Ramos (cell line): ENCODE results near the gene TWIST1.

Source experiments
- in situ Hi-C: fragments of 300-500 bp; cut with MboI; formaldehyde crosslinking; loops from one replicate; pipeline ENCODE4 v1.14.3; 2022; ENCODE audit warnings: low sequenced_read_pairs; ENCODE audit not compliant: unreplicated experiment

TWIST1 gene

DNA sequence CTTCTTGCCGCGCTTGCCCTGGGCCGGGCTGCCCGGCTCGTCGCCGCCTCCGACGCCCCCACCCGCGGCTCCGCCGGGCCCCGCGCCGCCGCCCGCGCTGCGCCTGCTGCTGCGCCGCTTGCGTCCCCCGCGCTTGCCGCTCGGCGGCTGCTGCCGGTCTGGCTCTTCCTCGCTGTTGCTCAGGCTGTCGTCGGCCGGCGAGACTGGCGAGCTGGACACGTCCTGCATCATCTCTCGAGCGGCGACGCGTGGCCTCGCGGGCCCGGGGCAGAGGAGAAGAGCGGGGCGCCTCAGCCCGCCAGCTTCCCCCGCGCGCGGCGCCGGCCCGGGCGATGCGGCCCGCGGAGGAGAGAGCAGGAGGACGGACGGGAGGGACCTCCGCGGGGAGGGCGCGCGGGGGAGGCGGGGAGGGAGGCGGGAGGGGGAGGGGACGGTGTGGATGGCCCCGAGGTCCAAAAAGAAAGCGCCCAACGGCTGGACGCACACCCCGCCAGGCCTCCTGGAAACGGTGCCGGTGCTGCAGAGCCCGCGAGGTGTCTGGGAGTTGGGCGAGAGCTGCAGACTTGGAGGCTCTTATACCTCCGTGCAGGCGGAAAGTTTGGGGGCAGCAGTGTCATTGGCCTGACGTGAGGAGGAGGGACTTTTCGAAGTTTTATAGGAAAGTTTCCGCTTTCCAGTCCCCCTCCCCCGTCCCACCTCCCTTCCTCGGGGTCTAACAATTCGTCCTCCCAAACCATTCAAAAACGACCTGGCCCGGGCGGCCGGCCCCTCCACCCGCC is at the start of gene TWIST1:
TWIST1 (minus strand) TSS at position 546 of the 779 bp plus-strand sequence; CDS start at position 231, 315 bp downstream.
- in situ Hi-C loops = no loop called here

DNA sequence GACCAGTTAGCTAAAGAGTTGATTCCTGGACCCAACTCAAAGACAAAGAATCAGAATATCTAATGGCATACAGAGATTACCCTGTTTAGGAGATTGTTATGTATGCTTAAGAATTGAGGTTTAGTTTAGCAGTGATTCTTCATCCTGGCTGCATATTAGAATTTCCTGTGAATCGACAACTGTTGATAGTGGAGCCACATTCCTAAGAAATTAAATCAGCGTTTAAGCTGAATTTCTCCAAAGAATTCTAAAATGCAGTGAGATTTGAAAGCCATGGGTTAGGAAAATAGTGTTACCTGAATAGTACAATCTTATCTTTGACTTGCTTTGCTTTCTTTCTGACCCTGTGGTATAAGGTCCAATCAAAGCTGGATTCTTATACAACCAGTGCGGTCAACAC is 44.2 kb upstream of the TWIST1 start:
- in situ Hi-C loops = no loop called here

DNA sequence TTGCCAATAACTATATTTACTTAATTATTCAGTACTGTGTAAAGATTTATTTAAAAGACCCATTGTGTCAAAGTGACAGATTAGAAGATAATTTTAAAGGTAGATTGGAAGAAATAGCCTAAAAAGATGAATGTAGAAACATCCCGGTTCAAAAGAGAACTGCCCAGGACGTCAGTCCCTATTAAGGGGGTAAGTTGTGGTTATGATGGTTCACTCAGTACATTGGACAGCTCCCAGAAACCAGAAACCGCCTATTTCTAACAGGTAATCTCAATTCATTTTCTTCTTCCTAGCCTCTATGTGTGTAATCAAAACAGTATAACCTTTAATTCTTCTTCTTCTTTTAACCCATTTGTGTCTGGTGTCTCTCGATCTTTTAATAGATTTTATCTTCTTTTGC is 29.3 kb upstream of the TWIST1 start:
- in situ Hi-C loops = no loop called here

DNA sequence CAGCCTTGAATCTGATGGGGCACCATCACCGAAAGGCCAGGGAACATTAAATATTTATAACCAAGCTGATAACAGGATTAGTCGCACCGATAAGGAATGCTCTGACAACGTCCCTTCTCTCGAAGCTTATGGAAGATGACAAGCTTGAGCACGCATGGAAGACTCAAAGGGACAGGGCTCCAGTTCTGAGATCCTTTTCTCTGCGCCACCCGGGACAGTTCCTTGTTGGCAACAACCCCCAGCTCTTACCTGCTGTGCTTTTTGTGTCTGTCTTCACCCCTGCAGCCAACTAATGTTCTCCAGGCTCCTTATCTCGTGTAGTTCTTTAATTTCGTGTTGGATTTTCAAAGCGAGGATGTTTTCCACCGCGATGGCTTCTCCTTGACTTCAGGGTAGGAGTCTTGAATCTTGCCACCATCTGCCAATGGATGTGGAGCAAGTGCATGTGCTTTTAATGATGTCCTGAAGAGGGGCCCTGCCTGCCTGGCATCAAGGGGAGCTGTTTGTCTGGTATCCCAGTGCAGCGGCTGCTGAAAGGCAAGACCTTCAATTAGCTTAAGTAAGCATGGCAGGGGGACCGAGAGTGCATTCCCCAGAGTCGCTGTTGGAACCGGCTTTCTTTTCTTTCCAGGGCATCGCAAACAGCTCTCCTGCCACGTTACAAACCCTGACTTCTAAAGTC is 28.1 kb upstream of the TWIST1 start:
- in situ Hi-C loops = no loop called here

DNA sequence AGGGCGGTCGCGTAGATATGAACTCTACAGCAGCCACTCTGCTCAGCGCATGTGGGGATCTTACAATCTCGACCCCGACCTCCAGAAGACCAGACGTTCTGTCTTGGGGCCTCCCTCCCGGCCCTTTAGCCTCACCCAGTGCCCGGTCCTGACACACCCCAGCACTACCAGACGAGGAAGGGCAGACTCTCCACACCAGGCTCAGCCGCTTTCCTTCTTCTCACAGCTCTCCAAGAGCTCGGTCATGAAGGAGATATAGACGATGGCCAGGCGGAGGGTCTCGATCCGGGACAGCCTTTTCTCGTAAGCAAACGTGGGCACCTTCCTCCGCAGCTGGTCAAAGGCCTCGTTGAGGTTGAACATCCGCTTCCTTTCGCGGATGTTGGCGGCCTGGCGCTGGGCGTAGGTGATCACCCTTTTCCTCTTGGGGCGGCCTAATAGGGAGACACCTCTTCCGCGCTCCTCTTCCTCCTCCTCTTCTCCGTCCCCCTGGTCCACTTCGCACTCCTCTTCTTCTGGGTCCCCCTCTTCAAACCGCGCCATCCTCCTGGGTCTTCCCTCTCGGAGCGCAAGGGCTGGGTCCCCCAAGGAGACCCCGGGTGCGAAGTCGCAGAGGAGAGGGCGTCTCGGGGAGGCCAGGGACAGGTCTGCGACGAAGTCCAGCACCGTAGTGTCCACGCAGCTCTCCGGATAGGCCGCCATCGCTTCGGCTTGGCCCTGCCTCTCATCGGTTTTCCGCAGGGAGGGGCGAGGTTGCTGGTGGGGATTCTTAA is 27.4 kb upstream of the TWIST1 start, which contains the start of gene FERD3L:
FERD3L (minus strand) TSS at position 761 of the 773 bp plus-strand sequence; CDS start at position 702, 59 bp downstream.
- in situ Hi-C loops = no loop called here

DNA sequence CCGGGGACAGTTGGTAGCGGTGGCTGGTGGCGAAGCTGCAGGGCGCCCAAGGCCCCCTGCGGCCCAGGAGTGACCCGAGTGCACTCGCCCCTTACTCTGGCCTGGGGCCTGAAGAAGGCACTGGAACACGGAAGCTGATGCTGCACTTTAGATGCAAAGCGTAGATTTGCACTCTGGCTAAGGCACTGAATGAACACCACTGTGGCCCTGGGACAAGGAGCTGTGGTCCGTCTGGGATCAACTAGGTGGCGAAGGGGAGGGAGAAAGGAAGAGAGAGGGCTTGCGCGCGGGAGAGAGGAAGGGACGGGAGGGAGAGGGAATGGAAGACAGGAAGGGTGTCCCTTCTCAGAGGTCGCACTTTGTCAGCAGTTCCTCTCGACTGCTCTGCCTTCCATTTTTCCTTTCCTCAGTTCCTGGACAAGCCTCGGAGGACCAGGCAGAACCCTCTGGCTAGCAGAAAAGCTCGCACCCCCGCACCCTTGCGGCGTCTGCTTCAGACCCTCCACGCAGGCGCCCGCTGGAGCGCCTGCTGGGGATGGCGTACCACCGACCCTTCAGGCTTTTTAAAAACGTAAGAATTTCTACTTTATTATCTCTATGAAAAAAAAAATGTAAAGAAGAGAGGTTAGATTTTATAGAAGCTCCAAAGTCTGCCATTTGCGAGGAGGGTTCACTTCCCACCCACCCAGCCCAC is 26.6 kb upstream of the TWIST1 start:
- in situ Hi-C loops = no loop called here

DNA sequence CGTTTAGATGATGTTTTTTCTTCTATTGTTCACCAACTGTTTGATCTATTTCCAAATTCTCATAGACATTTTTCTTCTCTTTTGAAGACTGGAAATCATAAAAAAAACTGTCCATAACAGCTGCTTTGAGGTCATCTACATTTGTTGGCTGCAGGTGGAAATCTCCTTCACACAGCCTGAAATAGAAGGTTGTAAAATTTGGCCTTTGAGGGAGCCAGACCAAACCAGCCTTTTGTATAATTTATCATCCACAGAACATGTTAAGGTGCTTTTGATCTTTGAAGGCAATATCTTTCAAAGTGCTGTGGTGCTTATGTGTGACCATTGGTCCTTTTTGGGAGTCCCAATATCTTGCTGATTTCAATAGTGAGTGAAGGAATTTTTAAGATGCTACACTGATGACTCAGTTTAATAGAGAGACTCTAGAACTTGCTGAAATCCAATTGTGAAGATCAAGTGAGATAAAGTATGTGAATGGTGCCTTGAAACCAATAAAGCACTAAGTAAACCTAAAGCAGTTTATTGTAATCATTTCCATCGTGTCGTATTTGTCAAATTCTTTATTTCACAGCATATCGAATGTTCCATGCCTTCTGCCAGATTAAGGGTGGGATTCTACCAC is 22.4 kb upstream of the TWIST1 start:
- in situ Hi-C loops = no loop called here

DNA sequence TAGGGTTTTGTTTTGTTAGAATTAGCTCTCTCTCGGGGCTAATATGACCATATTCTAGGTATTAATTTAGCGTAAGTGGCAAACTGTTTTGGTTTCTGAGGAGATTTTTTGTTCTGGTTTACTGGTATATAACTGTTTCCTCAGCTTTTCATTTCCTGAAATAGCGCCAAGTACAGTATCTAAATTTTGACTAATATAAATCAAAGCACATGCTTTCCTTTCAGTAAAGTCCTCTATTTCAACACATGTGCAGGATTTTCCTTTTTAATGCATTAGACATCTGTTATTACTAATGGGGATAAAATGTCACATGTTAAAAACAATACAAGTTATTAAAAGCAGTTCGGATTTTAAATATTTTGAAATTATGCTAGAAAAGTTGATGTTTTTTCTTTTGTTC is 16.4 kb upstream of the TWIST1 start:
- in situ Hi-C loops = no loop called here

DNA sequence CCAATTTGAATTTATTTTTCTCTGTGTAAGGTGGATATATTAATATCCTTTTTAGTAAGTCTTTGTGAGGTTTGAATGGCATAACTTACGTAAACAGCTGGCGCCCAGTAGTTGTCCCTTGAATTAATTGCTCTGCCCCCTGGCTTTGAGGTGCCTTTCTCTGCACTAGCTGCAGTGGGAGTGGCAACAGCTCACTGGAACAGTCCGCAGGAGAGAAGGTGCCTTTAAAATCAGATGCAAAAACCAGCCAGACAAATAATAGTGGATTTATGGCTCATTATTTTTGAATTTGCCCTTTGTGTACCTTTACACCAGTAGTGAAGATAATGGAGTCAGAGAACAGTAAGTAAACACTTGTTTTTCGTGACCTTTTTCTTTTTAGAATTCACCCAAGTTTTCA is 16.0 kb upstream of the TWIST1 start:
- in situ Hi-C loops = no loop called here

DNA sequence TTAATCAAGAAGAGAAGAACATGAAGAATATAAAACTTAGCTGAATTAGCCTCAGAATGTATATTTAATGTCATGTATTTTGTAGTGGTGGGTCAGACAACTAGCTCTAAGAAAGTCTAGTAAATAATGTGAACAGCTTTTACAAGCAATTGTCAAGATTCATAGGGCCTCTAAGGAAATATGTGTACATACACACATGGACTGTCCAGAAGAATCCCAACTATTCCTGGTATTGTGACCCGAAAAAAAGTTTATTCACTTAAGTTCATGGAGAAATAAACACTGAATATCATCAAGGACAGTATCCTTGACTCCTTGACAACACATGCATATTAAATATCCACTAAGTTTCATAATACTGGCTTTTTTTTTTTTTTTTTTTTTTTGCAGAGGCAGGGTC is 11.4 kb upstream of the TWIST1 start:
- in situ Hi-C loops = no loop called here

DNA sequence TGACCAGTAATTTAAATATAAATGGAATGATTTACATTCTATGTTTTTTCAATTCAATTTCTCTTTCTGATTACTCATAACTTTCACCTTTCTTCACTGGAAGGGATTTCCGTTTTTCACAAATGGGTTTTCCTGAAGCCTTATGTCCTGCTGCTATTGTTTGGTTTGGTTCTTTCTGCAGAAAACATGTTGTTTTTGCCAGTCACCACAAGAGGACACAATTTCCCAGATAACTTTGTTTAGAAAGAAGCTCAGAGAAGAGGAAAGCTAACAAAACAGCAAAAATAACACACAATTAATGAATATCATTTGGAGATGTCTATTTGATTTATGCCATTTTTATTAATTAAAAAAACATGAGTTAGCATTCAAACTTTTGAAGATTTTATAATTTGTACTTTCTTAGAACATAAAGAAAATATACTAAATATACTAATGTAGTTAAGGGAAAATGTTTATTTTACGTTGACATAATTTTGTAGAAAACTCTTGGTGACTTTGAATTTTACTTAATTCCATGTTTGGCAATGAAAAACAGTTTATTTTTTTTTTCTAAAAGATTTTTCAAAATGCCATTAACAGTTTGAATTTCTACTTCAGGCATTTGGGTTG is 4.6 kb upstream of the TWIST1 start:
- in situ Hi-C loops = no loop called here

DNA sequence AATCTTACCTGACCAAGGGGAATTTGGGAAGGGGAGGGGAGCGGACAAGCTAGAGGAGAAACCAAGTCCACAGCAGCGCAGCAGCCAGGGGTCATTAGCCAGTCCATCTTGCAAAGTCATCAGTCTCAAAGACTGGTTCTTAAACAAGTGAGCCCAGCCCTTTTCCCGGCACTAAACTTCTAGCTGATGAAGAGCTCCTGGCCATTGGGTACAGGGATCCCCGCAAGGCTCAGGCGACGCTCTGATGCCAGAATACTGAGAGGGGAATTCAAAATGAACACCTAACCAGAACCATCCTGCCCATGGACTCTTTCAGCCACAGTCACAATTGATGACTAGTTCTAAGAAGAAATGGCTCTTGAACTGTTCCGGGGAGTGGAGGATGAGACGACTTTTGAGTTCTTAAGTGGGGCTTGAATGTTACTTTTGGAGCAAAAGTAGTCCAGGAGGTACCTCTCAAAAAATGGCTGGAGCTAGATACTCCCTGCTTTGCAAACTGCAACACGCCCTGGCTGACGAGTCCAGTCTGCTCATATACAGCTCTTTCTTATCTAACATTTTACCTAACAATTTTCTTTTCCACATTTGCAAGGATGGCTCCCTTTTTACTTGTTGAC is 2.5 kb upstream of the TWIST1 start:
- in situ Hi-C loops = no loop called here

DNA sequence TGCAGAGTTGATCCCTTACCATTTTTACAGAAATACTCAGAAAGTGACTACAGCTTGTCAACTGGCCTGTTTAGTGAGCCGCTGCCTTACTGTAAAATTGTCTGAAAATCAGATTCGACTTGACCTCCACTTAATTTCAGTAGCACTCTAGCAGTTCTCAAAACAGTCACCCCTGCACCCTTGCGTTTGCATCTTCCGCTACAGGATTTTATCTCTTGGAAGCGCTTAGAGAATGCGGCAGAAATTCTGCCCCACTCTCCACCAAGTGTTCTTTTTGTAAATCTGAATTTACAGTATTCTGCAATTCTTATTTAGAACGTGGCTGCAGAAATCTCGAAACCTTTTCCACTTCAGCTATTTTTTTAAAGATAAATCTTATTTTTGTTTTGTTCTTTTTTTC is 1.9 kb upstream of the TWIST1 start:
- in situ Hi-C loops = no loop called here

DNA sequence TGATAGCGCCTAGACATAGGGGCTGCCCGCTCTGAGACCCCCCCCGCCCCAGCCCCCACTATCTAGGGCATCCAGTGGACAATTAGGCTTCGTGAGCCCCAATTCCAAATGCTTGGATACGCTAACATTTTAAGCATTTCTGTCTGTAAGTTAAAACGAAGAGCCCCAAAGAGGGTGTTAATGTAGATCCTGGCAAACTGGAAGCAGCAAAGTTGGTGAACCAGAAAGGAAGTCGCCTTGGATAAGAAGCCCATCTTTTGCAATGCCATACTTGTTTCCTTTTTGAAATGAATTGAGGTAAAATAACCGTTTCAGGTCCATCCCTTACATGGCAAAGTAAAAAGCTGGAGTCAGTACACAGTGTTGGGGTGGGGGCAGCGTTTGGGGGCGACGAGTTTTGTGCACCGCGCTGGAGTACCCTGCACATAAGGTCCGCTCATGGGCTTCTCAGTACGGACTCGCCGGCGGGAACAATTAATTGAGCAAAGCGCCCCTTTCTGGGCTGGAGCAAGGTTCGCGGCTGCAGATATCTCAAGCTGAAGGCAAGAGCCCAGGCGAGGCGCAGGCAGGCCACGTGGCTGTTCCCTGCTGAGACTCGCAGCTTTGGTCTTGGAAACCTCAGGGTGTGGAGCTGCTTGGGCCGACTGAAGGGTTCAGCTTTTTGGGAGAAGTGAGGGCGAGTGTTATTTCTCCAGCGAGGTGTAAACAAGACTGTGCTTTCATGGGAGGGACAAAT is 1.4 kb upstream of the TWIST1 start:
- in situ Hi-C loops = no loop called here

DNA sequence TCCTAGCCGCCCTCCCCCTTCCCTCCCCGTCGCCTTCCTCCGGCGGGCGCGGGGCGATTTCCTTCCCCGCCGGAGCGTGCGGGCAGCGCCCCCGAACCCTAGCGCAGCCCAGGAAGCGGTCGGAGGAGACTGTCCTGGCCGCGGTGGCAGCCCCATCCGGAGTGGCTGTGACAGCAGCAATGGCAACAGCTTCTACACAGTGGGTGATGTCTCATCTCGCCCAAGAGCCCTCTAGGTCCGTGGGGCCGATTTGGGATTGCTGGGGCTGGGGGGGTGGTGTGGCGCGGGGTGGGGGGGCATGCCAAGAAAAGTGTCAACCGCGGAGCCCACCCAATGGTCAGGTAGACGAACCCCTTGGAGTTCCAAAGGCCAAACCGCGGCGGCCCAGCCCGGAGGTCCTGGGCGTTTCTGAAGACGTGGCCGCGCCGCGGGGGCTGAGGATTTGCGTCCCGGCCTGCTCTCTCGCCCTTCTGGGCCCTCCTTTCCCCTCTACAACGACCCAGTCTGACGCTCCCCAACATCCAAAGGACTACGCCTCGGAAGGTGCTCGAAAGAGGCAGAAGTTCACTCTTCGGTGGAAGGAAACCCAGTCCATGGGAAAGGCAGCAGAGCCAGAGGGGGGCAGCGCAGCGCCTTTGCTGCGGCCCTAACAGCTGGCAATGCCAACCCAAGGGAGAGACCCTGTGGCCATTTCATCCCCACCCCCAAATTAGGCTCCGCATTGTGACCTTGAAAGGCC is 603 bp upstream of the TWIST1 start:
- in situ Hi-C loops = no loop called here

DNA sequence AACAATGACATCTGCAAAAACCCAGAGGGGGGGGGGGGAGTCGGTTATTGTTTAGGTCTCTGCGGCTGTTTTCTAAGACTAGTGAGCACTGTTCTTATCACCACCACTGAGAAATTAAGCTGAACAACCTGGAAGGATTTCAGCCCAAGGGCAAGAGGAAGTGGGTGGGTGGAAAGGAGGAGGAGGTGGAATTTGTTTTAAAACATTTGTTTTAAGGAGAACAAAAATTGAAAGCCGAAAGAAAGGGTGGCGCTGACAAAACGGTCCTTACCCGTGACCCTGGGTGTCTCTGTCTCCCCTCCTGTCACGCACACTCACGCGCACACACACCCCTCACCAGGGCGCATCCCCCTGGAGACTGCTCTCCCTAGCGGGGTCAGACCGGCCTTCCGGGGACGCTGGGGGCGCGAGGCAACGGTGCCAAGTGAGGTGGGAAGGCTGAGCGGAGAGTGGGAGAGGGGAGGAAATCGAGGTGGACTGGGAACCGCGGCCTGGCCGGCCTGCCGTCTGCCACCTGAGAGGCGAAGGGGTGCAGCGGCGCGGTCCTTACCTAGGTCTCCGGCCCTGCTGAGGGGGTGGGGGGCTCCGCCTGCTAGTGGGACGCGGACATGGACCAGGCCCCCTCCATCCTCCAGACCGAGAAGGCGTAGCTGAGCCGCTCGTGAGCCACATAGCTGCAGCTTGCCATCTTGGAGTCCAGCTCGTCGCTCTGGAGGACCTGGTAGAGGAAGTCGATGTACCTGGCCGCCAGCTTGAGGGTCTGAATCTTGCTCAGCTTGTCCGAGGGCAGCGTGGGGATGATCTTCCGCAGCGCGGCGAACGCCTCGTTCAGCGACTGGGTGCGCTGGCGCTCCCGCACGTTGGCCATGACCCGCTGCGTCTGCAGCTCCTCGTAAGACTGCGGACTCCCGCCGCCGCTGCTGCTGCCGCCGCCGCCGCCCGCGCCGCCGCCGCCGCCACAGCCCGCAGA is 1.0 kb downstream of the TWIST1 start:
- in situ Hi-C loops = no loop called here

DNA sequence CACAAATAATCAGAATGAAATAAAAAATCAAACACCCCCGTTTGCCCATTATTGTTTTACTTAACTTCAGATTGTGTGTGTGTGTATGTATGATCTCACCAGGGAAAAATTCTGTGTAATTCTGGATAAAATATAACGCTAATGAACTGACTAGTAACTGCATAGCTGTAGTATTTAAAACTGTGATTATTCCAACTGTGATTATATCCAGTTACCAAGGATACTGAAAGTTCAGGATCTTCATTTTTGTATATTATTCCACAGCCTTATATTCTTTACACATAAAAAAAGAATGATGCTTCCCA is 2.9 kb downstream of the TWIST1 start:
- in situ Hi-C loops = no loop called here
